Erythroblast (primary cell): Measurements from ENCODE around the gene THBS1.

ENCODE experiments used
- GATA1 ChIP-seq: IDR thresholded peaks from 2 replicates; pipeline ENCODE4 v1.6.1; 2011; ENCODE audit warnings: low read depth, mild to moderate bottlenecking, control low read depth, low read length, moderate library complexity
- POLR2A ChIP-seq: IDR thresholded peaks from 2 replicates; pipeline ENCODE4 v1.6.1; 2011; ENCODE audit warnings: mild to moderate bottlenecking, low read length

GRCh38 chr15:39627451-39628143 is 46.7 kb downstream of the THBS1 start:
- no peak for TF ChIP-seq POLR2A
- no peak for TF ChIP-seq GATA1
